CD4-positive, alpha-beta memory T cell (primary cell): ENCODE data around the gene PARP3. TPM values are rescaled to one million over a fixed set of nuclear protein-coding genes. Genes with fewer than 3 reads are reported as not detected.
A peak's percentile ranks its signal among the peaks of the same experiment; 100 is the strongest.

Source experiments
- CTCF ChIA-PET: fragments of 350-600 bp; sonication (Branson Sonifier 250); formaldehyde crosslinking; loops from one replicate; lab custom pipeline; 2021; ENCODE audit warnings: inconsistent platforms; ENCODE audit not compliant: partially characterized antibody; lab: Charles Lee
- POLR2A ChIA-PET: fragments of 350-600 bp; sonication (Branson Sonifier 250); formaldehyde crosslinking; loops from one replicate; lab custom pipeline; 2021; ENCODE audit not compliant: partially characterized antibody; lab: Charles Lee
- DNase-seq, 5 donors: peaks; one replicate each; pipeline versions ENCODE4 v3.0.0 to v3.0.0-alpha.2; 2020 to 2022; ENCODE audit warnings: mixed read lengths in 1 of 5
- H3K27ac ChIP-seq: one replicate; pipeline ENCODE4 v1.7.0; 2013; ENCODE audit warnings: low read depth, low read length
- H3K27me3 ChIP-seq: 2 replicates; pipeline ENCODE4 v1.7.0; 2013; ENCODE audit warnings: mild to moderate bottlenecking, low read length, moderate library complexity; ENCODE audit not compliant: insufficient read depth
- H3K36me3 ChIP-seq: 2 replicates; pipeline ENCODE4 v1.7.0; 2013; ENCODE audit warnings: mild to moderate bottlenecking, low read length, moderate library complexity; ENCODE audit not compliant: insufficient read depth
- H3K4me1 ChIP-seq: 2 replicates; pipeline ENCODE4 v1.7.0; 2013; ENCODE audit warnings: mild to moderate bottlenecking, low read length, moderate library complexity; ENCODE audit not compliant: insufficient read depth
- H3K4me3 ChIP-seq, 2 donors: one replicate each; pipeline ENCODE4 v1.7.0; 2013; ENCODE audit warnings: low read length in 2 of 2, mild to moderate bottlenecking in 1 of 2
- H3K9me3 ChIP-seq, 2 donors: one replicate each; pipeline ENCODE4 v1.7.0; 2013; ENCODE audit warnings: low read length in 2 of 2, control low read depth in 1 of 2; ENCODE audit not compliant: control insufficient read depth in 1 of 2
- H3K27ac Mint-ChIP-seq, 7 donors: one replicate each; pipeline ENCODE4 v1.8.0; 2020 to 2021; ENCODE audit warnings: mixed read lengths in 7 of 7, mild to moderate bottlenecking in 6 of 7, inconsistent platforms in 3 of 7, moderate library complexity in 3 of 7
- H3K27me3 Mint-ChIP-seq, 2 donors: one replicate each; pipeline ENCODE4 v1.8.0; 2020 to 2021; ENCODE audit warnings: mixed read lengths in 2 of 2
- H3K36me3 Mint-ChIP-seq, 2 donors: one replicate each; pipeline ENCODE4 v1.8.0; 2020 to 2021; ENCODE audit warnings: mixed read lengths in 2 of 2, inconsistent platforms in 1 of 2, mild to moderate bottlenecking in 1 of 2
- H3K4me1 Mint-ChIP-seq, 4 donors: one replicate each; pipeline ENCODE4 v1.8.0; 2020 to 2021; ENCODE audit warnings: mixed read lengths in 4 of 4, mild to moderate bottlenecking in 1 of 4
- H3K4me3 Mint-ChIP-seq, 8 donors: one replicate each; pipeline ENCODE4 v1.8.0; 2020 to 2021; ENCODE audit warnings: mixed read lengths in 8 of 8, mild to moderate bottlenecking in 7 of 8, moderate library complexity in 6 of 8, inconsistent platforms in 3 of 8
- H3K9me3 Mint-ChIP-seq, 8 donors: one replicate each; pipeline ENCODE4 v1.8.0; 2020 to 2021; ENCODE audit warnings: mixed read lengths in 8 of 8, mild to moderate bottlenecking in 5 of 8, inconsistent platforms in 3 of 8, moderate library complexity in 1 of 8
- intact Hi-C: fragments of 100-400 bp; cut with micrococcal nuclease; formaldehyde crosslinking; loops from one replicate; pipeline ENCODE4 v1.15.1; 2023
- polyA plus RNA-seq, 2 donors: library from polyadenylated mRNA; unstranded; fragments of 300-500 nt; fragmentation: Illumina TruSeq; gene quantifications; one replicate each; pipeline ENCODE4 v1.2.3, GENCODE V29; 2021
- total RNA-seq, 2 experiments: library from RNA; stranded (reverse); gene quantifications; one replicate each; pipeline ENCODE4 v1.2.3, GENCODE V29; 2021

Gene PARP3
- total and polyA plus RNA-seq, 4 experiments from 2014 or later: 2.9 to 10.5 (median 6.9) TPM

- H3K4me1 ChIP-seq: peaks cover 4% of the 10 kb centered on the region
- no peak overlapping the region for H3K4me3 Mint-ChIP-seq
- intact Hi-C loops: no loop called here
- no peak overlapping the region for H3K27ac Mint-ChIP-seq
- H3K27ac ChIP-seq: no peak overlapping the region
- H3K27me3 Mint-ChIP-seq: peaks cover 3 to 12% of the 10 kb centered on the region in 2 donors
- no peaks in the 10 kb centered on the region for H3K9me3 ChIP-seq
- ChIA-PET POLR2A (interaction anchor here (0.6 kb wide), 1 partner anchor 9 kb away, joined by 3 read pairs; the partner anchor contains the start of gene PARP3), CTCF (interaction anchor here (1.8 to 3.2 kb wide), 2 partner anchors 9 to 22 kb away, joined by 7 to 14 read pairs; partner anchors contain the start of genes ABHD14B, PARP3 and RRP9)
- H3K36me3 Mint-ChIP-seq: peaks cover 0 to 5% of the 10 kb centered on the region in 2 donors
- H3K36me3 ChIP-seq: no peaks in the 10 kb centered on the region
- no peak overlapping the region for H3K4me3 ChIP-seq
- peaks cover 8% of the 10 kb centered on the region for H3K27me3 ChIP-seq
- H3K9me3 Mint-ChIP-seq: no peaks in the 10 kb centered on the region
- DNase-seq: no peak
- peaks cover 0 to 8% (median 0%) of the 10 kb centered on the region in 4 donors for H3K4me1 Mint-ChIP-seq
Observed at GRCh38 chr3:51950899-51951298, 8.7 kb downstream of the PARP3 start.

DNA sequence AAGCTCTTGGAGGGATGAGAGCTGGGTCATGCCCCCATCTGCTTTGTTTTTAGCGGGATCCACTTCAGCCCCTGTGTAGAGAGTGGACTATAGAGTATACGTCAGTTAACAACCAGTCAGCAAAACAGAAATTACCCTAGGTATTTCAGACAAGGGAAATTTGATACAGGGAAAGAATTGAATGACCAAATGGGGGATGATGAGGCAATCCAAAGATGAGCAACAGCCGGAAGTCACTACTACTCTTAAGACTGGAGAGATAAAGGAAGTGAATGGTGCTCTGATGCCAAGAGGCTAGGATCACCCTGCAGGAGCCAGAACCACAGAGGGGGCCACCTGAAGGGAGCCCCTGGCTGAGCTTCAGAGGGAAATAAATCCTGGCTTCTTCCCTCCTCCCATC, 11.3 kb downstream of the PARP3 start:
- Mint-ChIP-seq H3K4me3 (no peak overlapping the region), H3K27me3 (peaks cover 5 to 12% of the 10 kb centered on the region in 2 donors), H3K4me1 (peaks cover 0 to 8% (median 4%) of the 10 kb centered on the region in 4 donors), H3K36me3 (peaks cover 3 to 4% of the 10 kb centered on the region in 2 donors), H3K9me3 (no peaks in the 10 kb centered on the region), H3K27ac (no peak overlapping the region)
- intact Hi-C loops: no loop called here
- H3K9me3 ChIP-seq: no peaks in the 10 kb centered on the region
- no peak overlapping the region for H3K4me3 ChIP-seq
- peaks cover 8% of the 10 kb centered on the region for H3K27me3 ChIP-seq
- no peaks in the 10 kb centered on the region for H3K36me3 ChIP-seq
- H3K27ac ChIP-seq: no peak overlapping the region
- DNase-seq: no peak
- CTCF ChIA-PET: interaction anchor here (0.9 to 3.2 kb wide), 3 partner anchors 9 to 386 kb away, joined by 3 to 14 read pairs (median 4); partner anchors contain the start of gene ABHD14B
- H3K4me1 ChIP-seq: peaks cover 15% of the 10 kb centered on the region
- POLR2A ChIA-PET: interaction anchor here (1.5 kb wide), 2 partner anchors 11 to 21 kb away, joined by 3 to 4 read pairs; partner anchors contain the start of gene ABHD14A

DNA sequence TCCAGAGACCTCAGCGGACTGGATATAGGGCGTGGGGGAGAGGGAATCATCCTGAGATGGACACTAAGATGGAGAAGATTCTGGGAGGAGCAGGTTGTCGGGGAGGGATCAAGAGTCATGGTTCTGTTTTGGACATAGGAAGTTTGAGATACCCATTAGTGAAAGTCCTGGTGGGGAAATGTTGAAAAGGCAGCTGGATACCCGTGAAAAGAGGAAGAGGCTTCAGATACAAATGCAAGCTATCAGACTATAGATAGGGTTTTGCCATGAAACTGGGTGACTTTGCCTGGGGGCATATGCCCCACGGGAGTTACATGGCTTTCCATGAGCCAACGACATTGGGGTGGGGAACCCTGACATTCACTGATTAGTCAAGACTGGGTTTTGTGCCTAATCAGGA, 11.9 kb downstream of the PARP3 start:
- intact Hi-C loops: no loop called here
- no peaks in the 10 kb centered on the region for H3K9me3 Mint-ChIP-seq
- H3K27ac Mint-ChIP-seq: no peak overlapping the region
- Histone ChIP-seq H3K27me3 (peaks cover 8% of the 10 kb centered on the region), H3K4me1 (peaks cover 15% of the 10 kb centered on the region), H3K36me3 (no peaks in the 10 kb centered on the region), H3K9me3 (no peaks in the 10 kb centered on the region), H3K27ac (no peak overlapping the region), H3K4me3 (no peak overlapping the region)
- ChIA-PET CTCF (interaction anchor here (1.2 kb wide), 1 partner anchor 385 kb away, joined by 3 read pairs; no protein-coding TSS in a partner anchor), POLR2A (interaction anchor here (0.7 to 1.5 kb wide), 3 partner anchors 11 to 34 kb away, joined by 3 to 4 read pairs (median 3); partner anchors contain the start of gene ABHD14A)
- DNase-seq: no peak
- peaks cover 3 to 5% of the 10 kb centered on the region in 2 donors for H3K36me3 Mint-ChIP-seq
- peaks cover 0 to 8% (median 4%) of the 10 kb centered on the region in 4 donors for H3K4me1 Mint-ChIP-seq
- H3K27me3 Mint-ChIP-seq: peaks cover 5 to 12% of the 10 kb centered on the region in 2 donors
- peak overlapping the region in 4 of 8 donors; percentile 10 to 53 (median 29) for H3K4me3 Mint-ChIP-seq

GRCh38 chr3:51954713-51955112, 12.6 kb downstream of the PARP3 start:
- Histone ChIP-seq H3K27ac (no peak overlapping the region), H3K36me3 (no peaks in the 10 kb centered on the region), H3K4me3 (no peak overlapping the region), H3K4me1 (peaks cover 15% of the 10 kb centered on the region), H3K27me3 (peaks cover 8% of the 10 kb centered on the region), H3K9me3 (no peaks in the 10 kb centered on the region)
- Mint-ChIP-seq H3K4me1 (peaks cover 0 to 8% (median 4%) of the 10 kb centered on the region in 4 donors), H3K27ac (no peak overlapping the region), H3K36me3 (peaks cover 3 to 5% of the 10 kb centered on the region in 2 donors), H3K9me3 (no peaks in the 10 kb centered on the region), H3K4me3 (peak overlapping the region in 1 of 8 donors; percentile 10), H3K27me3 (peaks cover 5 to 12% of the 10 kb centered on the region in 2 donors)
- DNase-seq: no peak
- intact Hi-C loops: no loop called here
- ChIA-PET POLR2A (interaction anchor here (0.7 to 1.5 kb wide), 3 partner anchors 12 to 33 kb away, joined by 3 to 4 read pairs (median 3); partner anchors contain the start of gene ABHD14A), CTCF (no interaction called here)

DNA sequence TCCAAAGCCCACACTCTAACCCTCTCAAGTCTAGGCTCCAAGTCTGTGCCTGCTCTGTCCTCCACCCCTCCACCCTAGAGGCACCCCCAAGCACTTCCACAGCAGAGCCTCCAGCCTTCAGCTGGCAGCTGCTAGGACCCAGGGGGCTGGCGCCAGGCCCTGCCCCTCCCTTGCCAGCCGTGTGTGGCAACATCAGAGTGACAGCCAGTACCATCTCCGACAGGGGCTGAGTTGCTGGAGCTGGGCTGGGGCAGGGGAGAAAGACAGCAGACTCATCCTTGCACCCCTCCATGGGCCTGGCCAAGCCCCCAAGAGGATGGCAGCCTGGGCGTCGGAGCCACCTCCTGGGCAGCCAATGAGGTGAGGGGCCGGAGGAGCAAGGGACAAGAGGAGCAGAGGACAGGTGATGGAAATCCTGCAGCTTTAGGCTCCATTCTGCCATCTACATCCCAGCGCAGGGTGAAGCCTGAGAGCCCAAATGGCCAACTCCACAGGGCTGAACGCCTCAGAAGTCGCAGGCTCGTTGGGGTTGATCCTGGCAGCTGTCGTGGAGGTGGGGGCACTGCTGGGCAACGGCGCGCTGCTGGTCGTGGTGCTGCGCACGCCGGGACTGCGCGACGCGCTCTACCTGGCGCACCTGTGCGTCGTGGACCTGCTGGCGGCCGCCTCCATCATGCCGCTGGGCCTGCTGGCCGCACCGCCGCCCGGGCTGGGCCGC, 13.2 kb downstream of the PARP3 start, which contains the start of gene GPR62:
TSS of gene GPR62 (plus strand) at position 207 of the 718 bp plus-strand sequence. CDS start at position 479, 272 bp downstream.
- H3K36me3 ChIP-seq: no peaks in the 10 kb centered on the region
- POLR2A ChIA-PET: no interaction called here
- Mint-ChIP-seq H3K27me3 (peaks cover 5 to 12% of the 10 kb centered on the region in 2 donors), H3K4me1 (peaks cover 0 to 8% (median 4%) of the 10 kb centered on the region in 4 donors), H3K9me3 (no peaks in the 10 kb centered on the region), H3K27ac (no peak within 1 kb of the TSS), H3K36me3 (peaks cover 4 to 11% of the 10 kb centered on the region in 2 donors), H3K4me3 (peak within 1 kb of the TSS in 7 of 8 donors; percentile 10 to 68 (median 38))
- intact Hi-C loops: no loop called here
- H3K9me3 ChIP-seq: no peaks in the 10 kb centered on the region
- no peak within 1 kb of the TSS for H3K4me3 ChIP-seq
- DNase-seq: no peak
- peaks cover 8% of the 10 kb centered on the region for H3K27me3 ChIP-seq
- H3K27ac ChIP-seq: no peak within 1 kb of the TSS
- peaks cover 15% of the 10 kb centered on the region for H3K4me1 ChIP-seq
- CTCF ChIA-PET: no interaction called here

GRCh38 chr3:51955893-51956770, 14.0 kb downstream of the PARP3 start:
- H3K9me3 ChIP-seq: no peaks in the 10 kb centered on the region
- Mint-ChIP-seq H3K36me3 (peaks cover 6 to 15% of the 10 kb centered on the region in 2 donors), H3K4me3 (peak overlapping the region; percentile 24 to 67 (median 42)), H3K9me3 (no peaks in the 10 kb centered on the region), H3K27me3 (peaks cover 5 to 12% of the 10 kb centered on the region in 2 donors), H3K4me1 (peaks cover 0 to 8% (median 4%) of the 10 kb centered on the region in 4 donors), H3K27ac (no peak overlapping the region)
- DNase-seq: peak in 1 of 5 donors; percentile 26
- no peak overlapping the region for H3K27ac ChIP-seq
- CTCF ChIA-PET: no interaction called here
- H3K36me3 ChIP-seq: no peaks in the 10 kb centered on the region
- peaks cover 15% of the 10 kb centered on the region for H3K4me1 ChIP-seq
- no peak overlapping the region for H3K4me3 ChIP-seq
- H3K27me3 ChIP-seq: peaks cover 8% of the 10 kb centered on the region
- POLR2A ChIA-PET: interaction anchor here (2.3 kb wide), 1 partner anchor 18 kb away, joined by 9 read pairs; the partner anchor contains the start of genes ABHD14A and ABHD14B
- intact Hi-C loops: loop anchor here (1.0 to 2.0 kb wide), 2 partner anchors 13 to 18 kb away; partner anchors contain the start of genes ABHD14B and PARP3
